Mesodermal cell (in vitro differentiated cells): ENCODE measurements around the gene ASB12.

Source experiments
- H3K27ac ChIP-seq: 2 replicates; pipeline ENCODE4 v1.7.0; 2013; ENCODE audit warnings: mild to moderate bottlenecking, low read depth, low read length, moderate library complexity; ENCODE audit not compliant: severe bottlenecking
- H3K36me3 ChIP-seq: 2 replicates; pipeline ENCODE4 v1.7.1; 2013; ENCODE audit warnings: mild to moderate bottlenecking, low read length, moderate library complexity; ENCODE audit not compliant: control insufficient read depth, insufficient read depth
- H3K4me1 ChIP-seq: one replicate; pipeline ENCODE4 v1.7.1; 2013; ENCODE audit warnings: mild to moderate bottlenecking, low read length; ENCODE audit not compliant: insufficient read depth, control insufficient read depth, poor library complexity, severe bottlenecking
- H3K4me3 ChIP-seq: 2 replicates; pipeline ENCODE4 v1.7.0; 2013; ENCODE audit warnings: low read length, control low read depth, mild to moderate bottlenecking; ENCODE audit not compliant: insufficient read depth, poor library complexity, severe bottlenecking; ENCODE audit errors: extremely low read depth
- H3K9me3 ChIP-seq: 2 replicates; pipeline ENCODE4 v1.7.1; 2013; ENCODE audit warnings: mild to moderate bottlenecking, low read length, moderate library complexity; ENCODE audit not compliant: control insufficient read depth
- WGBS, 2 experiments: methylation state at CpG; one replicate each; pipeline ENCODE4 v1.1.5; 2013; ENCODE audit warnings: missing lambda C conversion rate in 2 of 2; ENCODE audit not compliant: insufficient coverage in 2 of 2; 5-methylcytosine and 5-hydroxymethylcytosine counted together

ASB12 gene

DNA sequence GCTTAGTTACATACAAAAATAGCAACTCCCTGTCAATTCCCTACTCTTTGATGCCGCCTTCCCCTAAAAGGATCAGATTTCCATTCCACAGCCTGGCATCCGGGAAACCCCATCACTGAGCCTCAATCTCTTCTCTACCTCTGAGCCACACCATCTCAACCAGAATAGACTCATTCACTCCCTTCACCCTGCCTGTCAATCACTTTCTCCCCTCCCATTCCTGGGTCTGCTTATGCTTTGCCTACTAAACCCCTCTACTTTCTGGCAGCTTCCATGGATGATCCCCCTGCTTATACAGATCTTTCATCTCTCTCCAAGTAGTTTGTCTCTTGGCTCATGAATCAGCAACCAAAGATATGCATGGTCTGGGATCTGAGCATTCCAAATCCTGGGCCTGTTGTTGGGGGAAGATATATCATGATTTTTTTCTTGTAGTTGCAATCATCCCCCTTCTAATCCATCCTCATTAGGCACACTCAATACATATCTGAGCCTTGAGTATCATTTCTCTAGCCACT, 27.5 kb downstream of the ASB12 start:
- H3K36me3 ChIP-seq, result no peaks in the 10 kb centered on the region
- peaks cover 2% of the 10 kb centered on the region for H3K4me1 ChIP-seq
- no peak overlapping the region for H3K4me3 ChIP-seq
- no peak overlapping the region for H3K27ac ChIP-seq
- H3K9me3 ChIP-seq, result no peaks in the 10 kb centered on the region
- WGBS, 2 experiments, result 43 to 78% methylated on average over 1 of the region's 2 CpGs

DNA sequence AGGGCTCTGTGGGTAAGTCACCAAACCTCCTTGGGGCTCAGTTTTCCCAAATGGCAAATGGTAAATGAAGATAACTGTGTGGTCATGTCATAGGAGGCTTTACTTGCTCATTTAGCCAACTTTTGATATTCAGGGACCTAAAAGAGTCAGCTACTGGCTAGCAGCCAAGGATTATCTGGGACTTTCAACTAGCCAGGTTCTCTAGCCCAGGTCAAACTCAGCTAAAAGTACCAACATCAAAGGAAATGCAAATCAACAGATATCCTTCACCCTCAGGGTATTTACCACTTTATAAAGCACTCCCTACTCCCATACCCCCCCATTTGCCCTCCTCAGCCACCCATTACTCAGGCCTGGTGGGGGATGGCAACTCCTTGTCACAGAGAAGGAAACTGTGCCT, 32.4 kb downstream of the ASB12 start:
- H3K9me3 ChIP-seq, result no peaks in the 10 kb centered on the region
- H3K36me3 ChIP-seq, result no peaks in the 10 kb centered on the region
- H3K4me1 ChIP-seq, result no peaks in the 10 kb centered on the region
- no peak overlapping the region for H3K27ac ChIP-seq
- no peak overlapping the region for H3K4me3 ChIP-seq

DNA sequence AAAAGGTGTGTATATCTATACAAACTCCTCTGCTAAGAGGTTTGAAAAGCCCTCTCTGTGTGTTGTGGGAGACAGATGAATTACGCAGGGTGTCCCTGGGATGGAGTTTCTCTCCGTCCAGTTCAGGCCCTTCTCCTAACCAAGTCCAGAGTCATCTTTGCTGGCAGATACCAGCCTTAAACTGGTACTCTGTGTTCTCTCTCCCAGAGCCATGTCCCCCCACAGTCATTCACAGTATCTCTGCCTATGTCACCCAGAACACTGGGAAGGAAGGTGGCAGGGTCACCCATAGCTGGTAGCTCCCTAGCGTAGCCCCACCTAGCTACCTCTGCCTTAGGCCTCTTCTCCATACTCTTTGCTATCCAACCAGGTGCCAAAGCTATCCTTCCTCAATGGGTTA, 33.8 kb downstream of the ASB12 start:
- Histone ChIP-seq H3K36me3 (peaks cover 6% of the 10 kb centered on the region), H3K27ac (no peak overlapping the region), H3K4me3 (no peak overlapping the region), H3K4me1 (no peaks in the 10 kb centered on the region), H3K9me3 (no peaks in the 10 kb centered on the region)
- 100% methylated on average over 1 of the region's 3 CpGs; no CpG with 5 or more reads in 1 of the 2 experiments for WGBS, 2 experiments

DNA sequence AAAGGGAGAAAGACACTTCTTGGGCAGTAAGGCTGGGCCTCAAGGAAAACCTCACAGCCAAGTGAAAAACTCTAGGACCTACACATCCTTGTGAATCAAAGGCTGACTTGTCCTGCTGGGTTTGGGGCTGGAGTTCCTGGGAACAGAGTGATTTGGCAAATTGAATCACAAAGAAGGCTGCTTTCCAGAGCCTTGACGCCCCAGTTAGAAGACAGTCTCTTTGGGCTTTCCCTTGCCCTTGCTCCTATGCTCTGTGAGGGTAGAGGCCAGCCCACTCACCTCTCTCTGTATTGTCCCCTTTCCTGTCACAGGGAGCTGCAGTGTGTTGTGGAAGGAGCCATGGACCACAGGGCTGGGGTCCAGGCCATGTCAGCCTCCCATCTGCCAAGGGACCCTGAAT, 34.5 kb downstream of the ASB12 start:
- H3K4me3 ChIP-seq, result no peak overlapping the region
- H3K4me1 ChIP-seq, result no peaks in the 10 kb centered on the region
- H3K9me3 ChIP-seq, result no peaks in the 10 kb centered on the region
- 20% methylated on average over 1 of the region's 1 CpG; no CpG with 5 or more reads in 1 of the 2 experiments for WGBS, 2 experiments
- no peak overlapping the region for H3K27ac ChIP-seq
- H3K36me3 ChIP-seq, result peaks cover 7% of the 10 kb centered on the region

DNA sequence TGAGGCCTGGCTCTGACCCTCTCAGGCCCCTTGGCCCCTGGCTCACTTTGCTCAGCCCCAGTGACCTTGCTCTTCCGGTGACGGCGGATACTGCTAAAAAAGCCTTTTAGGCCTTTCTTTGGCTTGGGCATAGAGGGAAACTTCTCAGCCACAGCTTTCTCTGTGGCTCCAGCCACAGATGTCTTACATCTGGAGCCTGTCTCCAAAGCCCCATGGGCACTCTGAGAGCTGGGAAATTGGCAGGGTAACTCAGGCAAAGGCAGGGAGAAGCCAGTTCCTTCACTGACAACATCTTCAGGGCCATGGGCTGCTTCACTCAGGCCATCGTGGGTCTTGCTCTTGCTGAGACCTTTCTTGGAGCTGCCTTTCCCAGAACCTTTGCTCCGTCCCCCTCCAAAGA, 37.7 kb downstream of the ASB12 start:
- Histone ChIP-seq H3K4me3 (no peak overlapping the region), H3K9me3 (no peaks in the 10 kb centered on the region), H3K36me3 (peaks cover 7% of the 10 kb centered on the region), H3K4me1 (no peaks in the 10 kb centered on the region), H3K27ac (no peak overlapping the region)
- 73 to 100% methylated on average over 1 to 2 of the region's 5 CpGs for WGBS, 2 experiments

DNA sequence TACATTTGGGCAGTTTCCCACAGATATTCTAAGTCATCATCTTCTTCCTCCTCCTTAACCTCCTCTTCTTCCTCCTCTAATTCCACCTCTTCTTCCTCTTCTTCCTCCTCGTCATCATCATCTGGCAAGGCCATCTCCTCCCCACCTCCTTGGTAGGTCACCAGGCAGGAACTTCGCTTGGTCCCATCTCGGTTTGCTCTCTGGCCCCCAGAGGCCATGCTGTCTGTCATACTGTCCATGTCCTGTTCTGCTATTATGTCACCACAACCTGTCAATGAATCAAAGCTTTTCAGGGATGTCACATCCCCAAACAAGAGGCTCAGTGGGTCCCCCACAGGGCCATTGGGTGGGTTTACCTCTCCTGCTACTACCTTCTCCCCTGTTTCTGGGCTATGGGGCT, 38.4 kb downstream of the ASB12 start:
- WGBS, 2 experiments, result 82 to 100% methylated on average over 2 to 3 of the region's 3 CpGs
- no peak overlapping the region for H3K27ac ChIP-seq
- H3K9me3 ChIP-seq, result no peaks in the 10 kb centered on the region
- H3K4me3 ChIP-seq, result no peak overlapping the region
- H3K4me1 ChIP-seq, result no peaks in the 10 kb centered on the region
- H3K36me3 ChIP-seq, result peaks cover 7% of the 10 kb centered on the region

DNA sequence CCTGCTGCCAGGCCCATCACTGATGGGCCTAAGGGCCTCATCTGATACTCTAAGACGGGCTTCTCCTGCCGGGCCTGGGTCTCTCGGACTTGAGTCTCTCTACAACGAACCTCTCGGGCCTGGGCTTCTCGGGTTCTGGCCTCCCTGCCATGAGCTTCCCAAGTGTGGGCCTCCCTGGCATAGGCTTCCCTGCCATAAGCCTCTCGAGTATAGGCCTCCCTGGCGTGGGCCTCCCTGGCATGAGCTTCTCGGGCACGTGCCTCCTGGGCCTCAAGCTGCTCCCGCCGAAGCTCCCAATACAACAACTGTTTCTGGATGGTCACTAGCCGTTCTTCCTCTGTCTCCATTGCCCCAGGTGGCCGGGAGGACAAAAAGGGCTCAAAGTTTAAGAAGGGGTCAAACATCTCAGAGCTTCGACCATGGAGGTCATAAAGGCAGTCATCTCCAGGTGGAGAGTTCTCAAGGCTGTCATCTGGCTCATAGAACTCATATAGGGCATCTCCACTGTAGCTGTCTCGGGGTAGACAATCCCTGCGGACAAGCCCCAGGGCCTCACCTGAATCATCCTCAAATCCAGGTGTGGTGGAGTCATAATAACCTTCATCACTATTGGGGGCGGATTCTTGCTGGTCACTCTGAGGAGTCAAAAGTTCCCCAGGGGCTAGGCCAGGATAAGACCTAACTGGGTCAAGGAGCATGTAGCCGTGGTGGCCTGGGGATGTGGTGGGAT, 39.0 kb downstream of the ASB12 start:
- no peaks in the 10 kb centered on the region for H3K4me1 ChIP-seq
- H3K27ac ChIP-seq, result no peak overlapping the region
- H3K4me3 ChIP-seq, result no peak overlapping the region
- WGBS, 2 experiments, result 89 to 93% methylated on average over 7 to 10 of the region's 19 CpGs
- no peaks in the 10 kb centered on the region for H3K9me3 ChIP-seq
- peaks cover 7% of the 10 kb centered on the region for H3K36me3 ChIP-seq

DNA sequence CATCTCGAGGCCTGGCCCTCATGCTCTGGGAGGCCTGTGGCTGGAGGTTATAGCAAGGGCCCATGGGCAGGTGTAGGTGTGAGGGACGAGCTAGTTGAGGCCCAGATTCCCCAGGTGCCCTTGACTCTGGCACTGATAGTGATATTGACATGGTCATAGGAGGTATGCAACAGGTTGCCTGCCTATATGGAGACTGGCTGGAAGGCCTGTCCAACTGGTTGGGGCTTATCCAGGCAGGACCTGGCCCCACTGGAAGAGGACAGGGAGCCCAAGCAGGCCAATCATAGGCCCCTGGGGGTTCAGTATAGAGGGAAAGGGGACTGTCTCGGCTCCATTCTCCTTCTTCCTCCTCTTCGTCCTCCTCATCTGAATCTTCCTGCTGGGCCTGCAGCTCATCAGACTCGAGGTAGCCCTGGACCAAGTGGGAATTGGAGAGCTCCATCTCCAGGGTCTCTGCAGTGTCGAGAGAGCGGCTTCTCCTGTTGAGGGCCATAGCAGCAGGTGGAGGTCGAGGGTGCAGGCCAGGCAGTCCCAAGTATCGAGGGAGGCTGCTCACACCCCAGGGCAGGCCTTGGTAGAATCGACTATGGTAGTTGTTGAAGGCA, 40.2 kb downstream of the ASB12 start:
- peaks cover 7% of the 10 kb centered on the region for H3K36me3 ChIP-seq
- 88% methylated on average over 3 of the region's 10 CpGs; no CpG with 5 or more reads in 1 of the 2 experiments for WGBS, 2 experiments

DNA sequence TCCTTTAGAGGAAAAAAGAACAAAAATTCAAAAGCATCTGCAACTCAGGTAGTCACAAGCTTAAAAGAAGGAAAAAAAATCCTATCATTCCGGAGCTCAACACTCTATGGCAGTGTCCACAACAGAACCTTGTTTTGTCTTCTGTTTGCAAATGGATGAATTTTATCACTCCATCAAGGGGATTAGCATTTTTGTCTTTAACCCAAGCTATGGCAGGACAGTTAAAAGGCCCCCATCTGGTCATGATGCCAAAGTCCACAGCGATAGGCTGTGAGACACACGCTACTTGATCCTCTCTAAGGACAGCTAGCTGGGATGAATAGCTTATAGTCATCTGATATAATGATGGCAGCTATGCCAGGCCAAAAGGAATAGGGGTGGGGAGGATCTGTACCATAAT, 41.5 kb downstream of the ASB12 start:
- Histone ChIP-seq H3K4me1 (no peaks in the 10 kb centered on the region), H3K9me3 (no peaks in the 10 kb centered on the region), H3K4me3 (no peak overlapping the region), H3K27ac (no peak overlapping the region), H3K36me3 (peaks cover 7% of the 10 kb centered on the region)
- 90% methylated on average over 2 of the region's 3 CpGs; no CpG with 5 or more reads in 1 of the 2 experiments for WGBS, 2 experiments

More for the DNA sequence above, 40.2 kb downstream of the ASB12 start:
- Histone ChIP-seq H3K9me3 (no peaks in the 10 kb centered on the region), H3K27ac (no peak overlapping the region), H3K4me1 (no peaks in the 10 kb centered on the region), H3K4me3 (no peak overlapping the region)

DNA sequence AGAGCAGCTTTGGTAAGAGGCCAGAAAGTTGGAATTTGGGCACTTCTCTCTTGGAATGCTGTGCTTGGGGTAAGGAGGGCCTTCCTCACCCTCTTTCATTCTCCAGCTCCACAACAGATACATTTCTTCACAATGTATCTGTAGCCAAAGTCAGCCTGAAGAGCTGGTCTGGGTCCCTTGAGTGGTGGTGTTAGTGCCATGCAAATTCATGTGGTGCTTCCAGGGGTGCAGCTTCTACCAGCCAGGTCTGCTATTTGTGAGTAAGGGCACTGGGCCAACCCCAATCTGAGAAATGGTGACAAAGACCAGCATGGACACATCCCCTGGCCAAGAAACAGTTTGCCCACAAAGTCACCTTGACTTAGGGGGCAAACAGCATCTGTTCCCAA, 42.7 kb downstream of the ASB12 start:
- Histone ChIP-seq H3K36me3 (peaks cover 7% of the 10 kb centered on the region), H3K27ac (no peak overlapping the region), H3K4me3 (no peak overlapping the region), H3K4me1 (no peaks in the 10 kb centered on the region), H3K9me3 (no peaks in the 10 kb centered on the region)
